ENCODE measurements around the gene SELENOF. TPM values are rescaled to one million over a fixed set of nuclear protein-coding genes. Genes with fewer than 3 reads are reported as not detected.

SELENOF gene
- total and polyA plus RNA-seq, 10 of the 15 experiments (the other 5 are each of a cell fraction or from before 2014, with no cell fraction given): 98.7 to 254 (median 172) TPM

DNA sequence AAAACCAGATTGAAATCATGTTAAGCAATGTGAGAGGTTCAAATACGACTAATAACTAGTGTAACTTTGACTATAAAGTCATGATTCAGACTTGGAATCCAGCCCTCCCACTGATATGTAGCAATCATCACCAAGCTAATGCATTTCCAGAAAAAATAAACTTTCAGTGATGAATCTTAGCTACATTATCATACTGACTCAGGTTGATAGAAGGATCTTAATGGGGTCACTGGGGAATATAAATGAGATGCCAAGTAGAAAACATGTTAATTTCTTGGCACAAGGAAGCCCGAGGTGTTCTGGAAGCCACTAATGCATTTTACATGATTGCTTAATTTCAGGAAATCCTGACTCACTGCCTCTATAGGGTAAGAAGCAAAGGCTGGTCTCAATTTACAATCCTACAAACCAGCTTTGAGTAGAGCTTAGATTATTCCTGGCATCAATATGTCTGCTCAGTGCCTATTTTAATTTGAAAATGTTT lies 67.7 kb downstream of the SELENOF start:
- no peak overlapping the region for H3K4me2 ChIP-seq (ENCODE audit: control insufficient read depth, insufficient read depth)
- WGBS (ENCODE audit: insufficient coverage, insufficient replicate concordance, low lambda C conversion rate, missing lambda C conversion rate): 3% methylated on average over 2 of the region's 2 CpGs
- H3K27me3 ChIP-seq (replicated peaks in 1 of 2; ENCODE audit: control insufficient read depth in 2 of 2, insufficient read depth in 2 of 2, low read length in 1 of 2): no peaks in the 10 kb centered on the region
- FAIRE-seq: no peak
- intact Hi-C loops (cut with micrococcal nuclease; ENCODE audit: unreplicated experiment) (no loop called here), in situ Hi-C loops (cut with MboI) (no loop called here)
- POLR2A ChIA-PET: no interaction called here
- no peaks in the 10 kb centered on the region for H3K36me3 ChIP-seq (ENCODE audit: control insufficient read depth in 2 of 2, insufficient read depth in 2 of 2, low read length in 1 of 2)
- no peak for ATAC-seq
- no peak overlapping the region for H3K9ac ChIP-seq (ENCODE audit: control insufficient read depth, insufficient read depth, low read length)
- RAD21 ChIA-PET (ENCODE audit: unreplicated experiment): no interaction called here
- H4K20me1 ChIP-seq (ENCODE audit: control insufficient read depth, insufficient read depth): no peaks in the 10 kb centered on the region
- CTCF ChIA-PET: no interaction called here
- SMC1A ChIA-PET (ENCODE audit: uncharacterized antibody, unreplicated experiment): interaction anchor here (1.0 to 1.1 kb wide), 3 partner anchors 13 to 116 kb away, joined by 3 to 4 read pairs (median 3); no protein-coding TSS in a partner anchor
- no TSS peak for BruUV-seq (replicated peaks)
- no peaks in the 10 kb centered on the region for H3K4me1 ChIP-seq (ENCODE audit: control insufficient read depth, insufficient read depth, low read length)
- H2AFZ ChIP-seq (ENCODE audit: control insufficient read depth, low read depth, low read length): no peak overlapping the region
- no peaks in the 10 kb centered on the region for H3K79me2 ChIP-seq (ENCODE audit: control insufficient read depth, insufficient read depth, low read length)
- no peaks in the 10 kb centered on the region for H3K9me3 ChIP-seq (replicated peaks; ENCODE audit: control insufficient read depth, insufficient read depth, low read length)
- no peak overlapping the region for H3K27ac ChIP-seq (ENCODE audit: control insufficient read depth, insufficient read depth)
- H3K4me3 ChIP-seq: no peak overlapping the region
- no peak for DNase-seq (ENCODE audit: low read depth, low spot score)
- TF ChIP-seq RB1 (IDR thresholded peaks at IDR 0.05; ENCODE audit: borderline replicate concordance) (no peak), RCOR1 (conservative IDR thresholded peaks at IDR 0.05; ENCODE audit: low read depth, low read length) (no peak), ATF7 (IDR thresholded peaks at IDR 0.05; ENCODE audit: low read depth) (no peak), BCLAF1 (IDR thresholded peaks at IDR 0.05) (no peak), KLF5 (IDR thresholded peaks at IDR 0.05; ENCODE audit: partially characterized antibody) (no peak), CUX1 (IDR thresholded peaks at IDR 0.05; ENCODE audit: insufficient replicate concordance, low read depth, low read length) (no peak), PAX5 (IDR thresholded peaks at IDR 0.05; ENCODE audit: borderline replicate concordance, low read depth, low read length) (no peak), RUNX3 (IDR thresholded peaks at IDR 0.05; ENCODE audit: low read length) (no peak), NFIC (IDR thresholded peaks at IDR 0.05; ENCODE audit: low read depth, low read length) (no peak), CHD2 (IDR thresholded peaks at IDR 0.05; ENCODE audit: borderline replicate concordance, low read depth, low read length) (no peak), CBFB (IDR thresholded peaks at IDR 0.05; ENCODE audit: low read depth) (no peak), FOXM1 (IDR thresholded peaks at IDR 0.05; ENCODE audit: low read depth, low read length) (no peak), WRNIP1 (IDR thresholded peaks at IDR 0.05; ENCODE audit: borderline replicate concordance, low read depth, low read length) (no peak)
- TF ChIP-seq, protein P1, sequence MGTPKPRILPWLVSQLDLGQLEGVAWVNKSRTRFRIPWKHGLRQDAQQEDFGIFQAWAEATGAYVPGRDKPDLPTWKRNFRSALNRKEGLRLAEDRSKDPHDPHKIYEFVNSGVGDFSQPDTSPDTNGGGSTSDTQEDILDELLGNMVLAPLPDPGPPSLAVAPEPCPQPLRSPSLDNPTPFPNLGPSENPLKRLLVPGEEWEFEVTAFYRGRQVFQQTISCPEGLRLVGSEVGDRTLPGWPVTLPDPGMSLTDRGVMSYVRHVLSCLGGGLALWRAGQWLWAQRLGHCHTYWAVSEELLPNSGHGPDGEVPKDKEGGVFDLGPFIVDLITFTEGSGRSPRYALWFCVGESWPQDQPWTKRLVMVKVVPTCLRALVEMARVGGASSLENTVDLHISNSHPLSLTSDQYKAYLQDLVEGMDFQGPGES (IDR thresholded peaks at IDR 0.05): no peak
- TF ChIP-seq, protein P2, sequence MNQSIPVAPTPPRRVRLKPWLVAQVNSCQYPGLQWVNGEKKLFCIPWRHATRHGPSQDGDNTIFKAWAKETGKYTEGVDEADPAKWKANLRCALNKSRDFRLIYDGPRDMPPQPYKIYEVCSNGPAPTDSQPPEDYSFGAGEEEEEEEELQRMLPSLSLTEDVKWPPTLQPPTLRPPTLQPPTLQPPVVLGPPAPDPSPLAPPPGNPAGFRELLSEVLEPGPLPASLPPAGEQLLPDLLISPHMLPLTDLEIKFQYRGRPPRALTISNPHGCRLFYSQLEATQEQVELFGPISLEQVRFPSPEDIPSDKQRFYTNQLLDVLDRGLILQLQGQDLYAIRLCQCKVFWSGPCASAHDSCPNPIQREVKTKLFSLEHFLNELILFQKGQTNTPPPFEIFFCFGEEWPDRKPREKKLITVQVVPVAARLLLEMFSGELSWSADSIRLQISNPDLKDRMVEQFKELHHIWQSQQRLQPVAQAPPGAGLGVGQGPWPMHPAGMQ (IDR thresholded peaks at IDR 0.05; ENCODE audit: borderline replicate concordance): no peak
